MM.1S (cell line): Measurements from ENCODE around the gene XPO6.

ENCODE experiments used
- CTCF ChIP-seq: fragments of 300-600 bp; sonication (generic); IDR thresholded peaks from 2 replicates; pipeline ENCODE4 v1.5.1; 2016; ENCODE audit warnings: antibody characterized with exemption, low read length, mixed read lengths
- EZH2 ChIP-seq: fragments of 300-600 bp; sonication (generic); optimal IDR thresholded peaks from 2 replicates; pipeline ENCODE3; 2017; ENCODE audit warnings: low read depth, mild to moderate bottlenecking, antibody characterized with exemption, low read length, mixed read lengths

- TF ChIP-seq EZH2 (no peak), CTCF (no peak)
Measured at GRCh38 chr16:28171816-28172215, 39.9 kb downstream of the XPO6 start.
